ENCODE results near the gene KCTD6. TPM values are rescaled to one million over a fixed set of nuclear protein-coding genes. Genes with fewer than 3 reads are reported as not detected.
A peak's percentile ranks its signal among the peaks of the same experiment; 100 is the strongest.

KCTD6 gene
- total RNA-seq, 1 experiment from 2014 or later: 15.5 TPM

GRCh38 chr3:58520403-58521335 lies 28.8 kb downstream of the KCTD6 start:
- H3K4me3 Mint-ChIP-seq: no peak overlapping the region
- POLR2A ChIA-PET: no interaction called here
- CTCF ChIA-PET: interaction anchor here (0.6 to 3.9 kb wide), 6 partner anchors 9 to 214 kb away, joined by 3 to 14 read pairs (median 6); partner anchors contain the start of genes HTD2, KCTD6 and RPP14
- ATAC-seq (no peak), DNase-seq (ENCODE audit: low spot score) (no peak)
- no peaks in the 10 kb centered on the region; the same call in 1 of the 2 replicates for H3K27me3 Mint-ChIP-seq (ENCODE audit: low read depth)
- H3K4me1 Mint-ChIP-seq: peaks cover 49% of the 10 kb centered on the region
- no peaks in the 10 kb centered on the region for H3K36me3 Mint-ChIP-seq
- no peak overlapping the region for H3K27ac Mint-ChIP-seq
- TF ChIP-seq ESRRA (CRISPR knock-in tag; IDR thresholded peaks at IDR 0.05; ENCODE audit: borderline replicate concordance) (no peak), NR3C1 (CRISPR knock-in tag; conservative IDR thresholded peaks at IDR 0.05; ENCODE audit: low read depth) (no peak), GABPB1 (CRISPR knock-in tag; IDR thresholded peaks at IDR 0.05) (peak; percentile 53; the same call in 1 of the 2 replicates), ARID4B (CRISPR knock-in tag; IDR thresholded peaks at IDR 0.05; ENCODE audit: borderline replicate concordance) (no peak), ZNF281 (CRISPR knock-in tag; IDR thresholded peaks at IDR 0.05) (no peak)
- H3K9me3 Mint-ChIP-seq: no peaks in the 10 kb centered on the region

GRCh38 chr3:58521336-58521670 lies 29.4 kb downstream of the KCTD6 start:
- no peak for TF ChIP-seq CBFB (CRISPR knock-in tag; IDR thresholded peaks at IDR 0.05; ENCODE audit: low read depth)
- TF ChIP-seq ATF2 (CRISPR knock-in tag; IDR thresholded peaks at IDR 0.05; ENCODE audit: borderline replicate concordance, low read depth): no peak
- TF ChIP-seq JUN (CRISPR knock-in tag; IDR thresholded peaks at IDR 0.05): no peak
- TF ChIP-seq ZNF281 (CRISPR knock-in tag; IDR thresholded peaks at IDR 0.05): no peak
- TF ChIP-seq ATF3 (CRISPR knock-in tag; conservative IDR thresholded peaks at IDR 0.05): no peak
- TF ChIP-seq NR3C1 (CRISPR knock-in tag; conservative IDR thresholded peaks at IDR 0.05; ENCODE audit: low read depth): no peak
- TF ChIP-seq SMAD3 (CRISPR knock-in tag; IDR thresholded peaks at IDR 0.05; ENCODE audit: borderline replicate concordance): no peak
- no peak for TF ChIP-seq SOX15 (CRISPR knock-in tag; IDR thresholded peaks at IDR 0.05)
- TF ChIP-seq FOXP1 (CRISPR knock-in tag; IDR thresholded peaks at IDR 0.05; ENCODE audit: borderline replicate concordance): no peak
- no peak for TF ChIP-seq JAZF1 (CRISPR knock-in tag; IDR thresholded peaks at IDR 0.05)
- TF ChIP-seq ATF1 (CRISPR knock-in tag; IDR thresholded peaks at IDR 0.05): no peak
- TF ChIP-seq ZNF317 (CRISPR knock-in tag; IDR thresholded peaks at IDR 0.05; ENCODE audit: borderline replicate concordance, low read depth): no peak
- TF ChIP-seq SP1 (CRISPR knock-in tag; conservative IDR thresholded peaks at IDR 0.05): no peak
- no peak for TF ChIP-seq TP53 (CRISPR knock-in tag; IDR thresholded peaks at IDR 0.05)
- no peak for TF ChIP-seq RELA (CRISPR knock-in tag; IDR thresholded peaks at IDR 0.05; ENCODE audit: borderline replicate concordance)
- no peak for TF ChIP-seq ZNF425 (CRISPR knock-in tag; conservative IDR thresholded peaks at IDR 0.05)
- Mint-ChIP-seq H3K4me1 (peaks cover 52% of the 10 kb centered on the region), H3K27ac (no peak overlapping the region), H3K27me3 (ENCODE audit: low read depth) (no peaks in the 10 kb centered on the region; the same call in 1 of the 2 replicates), H3K36me3 (no peaks in the 10 kb centered on the region), H3K9me3 (no peaks in the 10 kb centered on the region), H3K4me3 (no peak overlapping the region)
- POLR2A ChIA-PET: no interaction called here
- DNase-seq (ENCODE audit: low spot score): no peak
- CTCF ChIA-PET: interaction anchor here (1.3 to 3.9 kb wide), 4 partner anchors 9 to 215 kb away, joined by 3 to 14 read pairs (median 12); partner anchors contain the start of genes HTD2, KCTD6 and RPP14
- ATAC-seq: no peak
